Loucy (cell line): Measurements from ENCODE around the gene WDR88.
"Not testable (repeated sequence)": the region's sequence is repeated elsewhere in the genome, so short reads cannot be mapped to it uniquely, and the experiment has no call there.

Experiments used
- H2AFZ ChIP-seq: fragments of 200-600 bp; sonication (generic); 2 replicates; pipeline ENCODE4 v1.6.0; 2016; ENCODE audit warnings: antibody characterized with exemption, mild to moderate bottlenecking, low read length, moderate library complexity
- H3F3A ChIP-seq: fragments of 200-600 bp; 2 replicates; pipeline ENCODE4 v1.6.0; 2016; ENCODE audit warnings: antibody characterized with exemption, low read depth, mild to moderate bottlenecking
- H3K27me3 ChIP-seq: fragments of 200-600 bp; sonication (generic); 2 replicates; pipeline ENCODE4 v1.6.1; 2014; ENCODE audit warnings: low read length, mild to moderate bottlenecking; ENCODE audit not compliant: insufficient read depth, poor library complexity, severe bottlenecking
- H3K36me3 ChIP-seq: fragments of 200-600 bp; sonication (generic); 2 replicates; pipeline ENCODE4 v1.6.1; 2016; ENCODE audit warnings: low read length; ENCODE audit not compliant: insufficient read depth
- H3K4me1 ChIP-seq: fragments of 200-600 bp; sonication (generic); 2 replicates; pipeline ENCODE4 v1.5.1; 2014; ENCODE audit warnings: low read length, mild to moderate bottlenecking; ENCODE audit not compliant: insufficient read depth, poor library complexity, severe bottlenecking
- H3K4me2 ChIP-seq: fragments of 200-600 bp; sonication (generic); 2 replicates; pipeline ENCODE4 v1.6.0; 2014; ENCODE audit warnings: antibody characterized with exemption, low read length, low read depth, mild to moderate bottlenecking; ENCODE audit not compliant: poor library complexity, severe bottlenecking
- H3K4me3 ChIP-seq: fragments of 200-600 bp; sonication (generic); 2 replicates; pipeline ENCODE4 v1.5.1; 2014; ENCODE audit warnings: low read length, mild to moderate bottlenecking, mixed read lengths; ENCODE audit not compliant: poor library complexity, severe bottlenecking
- H3K79me2 ChIP-seq: fragments of 200-600 bp; sonication (generic); 2 replicates; pipeline ENCODE4 v1.6.1; 2014; ENCODE audit warnings: low read length; ENCODE audit not compliant: insufficient read depth
- H3K9ac ChIP-seq: fragments of 200-600 bp; sonication (generic); 2 replicates; pipeline ENCODE4 v1.6.0; 2014; ENCODE audit warnings: mild to moderate bottlenecking, low read depth, low read length, moderate library complexity; ENCODE audit not compliant: poor library complexity, severe bottlenecking
- H3K9me2 ChIP-seq: fragments of 200-600 bp; sonication (generic); replicated peaks from 2 replicates; pipeline ENCODE4 v1.6.1; 2016; ENCODE audit warnings: low read depth, low read length, mixed read lengths
- H3K9me3 ChIP-seq: fragments of 200-600 bp; sonication (generic); 2 replicates; pipeline ENCODE4 v1.6.1; 2014; ENCODE audit warnings: mild to moderate bottlenecking, antibody characterized with exemption, low read length, low read depth; ENCODE audit not compliant: insufficient read depth
- H4K20me1 ChIP-seq: fragments of 200-600 bp; sonication (generic); 2 replicates; pipeline ENCODE4 v1.6.0; 2014; ENCODE audit warnings: antibody characterized with exemption, low read length, mild to moderate bottlenecking; ENCODE audit not compliant: insufficient read depth, poor library complexity, severe bottlenecking
- CTCF ChIP-seq: fragments of 200-600 bp; sonication (generic); conservative IDR thresholded peaks from 2 replicates; pipeline ENCODE4 v1.5.1; 2014; ENCODE audit warnings: mild to moderate bottlenecking, antibody characterized with exemption, low read length
- EZH2phosphoT487 ChIP-seq: fragments of 200-600 bp; IDR thresholded peaks from 2 replicates; pipeline ENCODE4 v1.6.1; 2018; ENCODE audit warnings: antibody characterized with exemption, mild to moderate bottlenecking, moderate library complexity, borderline replicate concordance

Gene WDR88

GRCh38 chr19:33147538-33147937 is 15.6 kb downstream of the WDR88 start:
- no peak overlapping the region for H3K4me2 ChIP-seq
- H3K9me2 ChIP-seq, result no peaks in the 10 kb centered on the region
- H4K20me1 ChIP-seq, result no peaks in the 10 kb centered on the region
- no peaks in the 10 kb centered on the region for H3K79me2 ChIP-seq
- H3K4me1 ChIP-seq, result peaks cover 4% of the 10 kb centered on the region
- TF ChIP-seq EZH2phosphoT487 (no peak), CTCF (no peak)
- no peak overlapping the region for H2AFZ ChIP-seq
- H3K4me3 ChIP-seq, result no peak overlapping the region
- H3K27me3 ChIP-seq, result no peaks in the 10 kb centered on the region
- no peak overlapping the region for H3K9ac ChIP-seq
- no peaks in the 10 kb centered on the region for H3K9me3 ChIP-seq
- H3F3A ChIP-seq, result no peaks in the 10 kb centered on the region
- no peaks in the 10 kb centered on the region for H3K36me3 ChIP-seq

GRCh38 chr19:33150852-33151518 is 19.1 kb downstream of the WDR88 start:
- H4K20me1 ChIP-seq, result no peaks in the 10 kb centered on the region
- H3K27me3 ChIP-seq, result no peaks in the 10 kb centered on the region
- H3K4me2 ChIP-seq, result no peak overlapping the region
- no peak overlapping the region for H2AFZ ChIP-seq
- H3K4me1 ChIP-seq, result peaks cover 4% of the 10 kb centered on the region
- TF ChIP-seq EZH2phosphoT487 (no peak), CTCF (no peak)
- H3F3A ChIP-seq, result no peaks in the 10 kb centered on the region
- H3K4me3 ChIP-seq, result no peak overlapping the region
- H3K9me3 ChIP-seq, result no peaks in the 10 kb centered on the region
- H3K36me3 ChIP-seq, result no peaks in the 10 kb centered on the region
- no peaks in the 10 kb centered on the region for H3K9me2 ChIP-seq
- no peaks in the 10 kb centered on the region for H3K79me2 ChIP-seq
- no peak overlapping the region for H3K9ac ChIP-seq

- no peak overlapping the region for H3K4me2 ChIP-seq
- H3K9me2 ChIP-seq, result no peaks in the 10 kb centered on the region
- no peak for TF ChIP-seq CTCF
- H3K9me3 ChIP-seq, result no peaks in the 10 kb centered on the region
- no peaks in the 10 kb centered on the region for H3K27me3 ChIP-seq
- H4K20me1 ChIP-seq, result no peaks in the 10 kb centered on the region
- no peaks in the 10 kb centered on the region for H3K4me1 ChIP-seq
- H2AFZ ChIP-seq, result no peak overlapping the region
- no peaks in the 10 kb centered on the region for H3F3A ChIP-seq
- H3K79me2 ChIP-seq, result no peaks in the 10 kb centered on the region
- no peaks in the 10 kb centered on the region for H3K36me3 ChIP-seq
- no peak overlapping the region for H3K9ac ChIP-seq
- no peak overlapping the region for H3K4me3 ChIP-seq
Observed at GRCh38 chr19:33152176-33152575, 20.3 kb downstream of the WDR88 start.

GRCh38 chr19:33152625-33153024 is 20.7 kb downstream of the WDR88 start:
- H3F3A ChIP-seq, H3K36me3 ChIP-seq, H3K9me3 ChIP-seq, H3K27me3 ChIP-seq, H2AFZ ChIP-seq, H3K9ac ChIP-seq, H3K4me3 ChIP-seq, H4K20me1 ChIP-seq, H3K4me2 ChIP-seq, H3K4me1 ChIP-seq, H3K79me2 ChIP-seq, H3K9me2 ChIP-seq: not testable (repeated sequence)

- not testable (repeated sequence) for H3K4me2 ChIP-seq, H3K4me3 ChIP-seq, H3K9me3 ChIP-seq, H3K9me2 ChIP-seq, H3K9ac ChIP-seq, H3K36me3 ChIP-seq, H2AFZ ChIP-seq, H3K79me2 ChIP-seq, H3K27me3 ChIP-seq, H3F3A ChIP-seq, H4K20me1 ChIP-seq
- peaks cover 12% of the 10 kb centered on the region for H3K4me1 ChIP-seq
Observed at GRCh38 chr19:33154313-33154712, 22.4 kb downstream of the WDR88 start.
